WTC11 (cell line): ENCODE measurements around the gene FFAR1.

Experiments
- CBFB ChIP-seq: sonication (generic); formaldehyde crosslinking; IDR thresholded peaks from 2 replicates; pipeline ENCODE4 v1.8.1; 2022; ENCODE audit warnings: mild to moderate bottlenecking, low read depth, missing genetic modification reagents
- ESRRA ChIP-seq: sonication (generic); formaldehyde crosslinking; IDR thresholded peaks from 2 replicates; pipeline ENCODE4 v1.8.1; 2022; ENCODE audit warnings: mild to moderate bottlenecking, missing genetic modification reagents, borderline replicate concordance
- FOXJ3 ChIP-seq: sonication (generic); formaldehyde crosslinking; IDR thresholded peaks from 2 replicates; pipeline ENCODE4 v1.9.0; 2021; ENCODE audit warnings: missing genetic modification reagents, mild to moderate bottlenecking, borderline replicate concordance
- FOXK1 ChIP-seq: sonication (generic); formaldehyde crosslinking; IDR thresholded peaks from 2 replicates; pipeline ENCODE4 v1.8.0; 2022; ENCODE audit warnings: mild to moderate bottlenecking, moderate library complexity, missing genetic modification reagents
- GRHL2 ChIP-seq: fragments of 250-450 bp; sonication (Bioruptor Pico); IDR thresholded peaks from 2 replicates; pipeline ENCODE4 v1.8.0; 2022; ENCODE audit warnings: mild to moderate bottlenecking, moderate library complexity; ENCODE audit not compliant: insufficient replicate concordance, severe bottlenecking
- JUN ChIP-seq: sonication (generic); formaldehyde crosslinking; IDR thresholded peaks from 2 replicates; pipeline ENCODE4 v1.8.0; 2023; ENCODE audit warnings: mild to moderate bottlenecking, missing genetic modification reagents
- KAT7 ChIP-seq: sonication (generic); formaldehyde crosslinking; IDR thresholded peaks from 2 replicates; pipeline ENCODE4 v1.8.1; 2023; ENCODE audit warnings: missing genetic modification reagents, mild to moderate bottlenecking, borderline replicate concordance
- MXD4 ChIP-seq: fragments of 250-450 bp; sonication (Bioruptor Pico); IDR thresholded peaks from 2 replicates; pipeline ENCODE4 v1.8.0; 2021; ENCODE audit warnings: mild to moderate bottlenecking, moderate library complexity, borderline replicate concordance
- NFYB ChIP-seq: sonication (generic); formaldehyde crosslinking; conservative IDR thresholded peaks from 2 replicates; pipeline ENCODE4 v1.8.0; 2022; ENCODE audit warnings: low read depth, missing genetic modification reagents
- NR2C2 ChIP-seq: sonication (generic); formaldehyde crosslinking; IDR thresholded peaks from 2 replicates; pipeline ENCODE4 v1.8.0; 2022; ENCODE audit warnings: mild to moderate bottlenecking, missing genetic modification reagents
- SP1 ChIP-seq: sonication (generic); formaldehyde crosslinking; conservative IDR thresholded peaks from 2 replicates; pipeline ENCODE4 v1.8.1; 2022; ENCODE audit warnings: missing genetic modification reagents
- TF ChIP-seq, protein P1 (sequence below): fragments of 200-600 bp; IDR thresholded peaks from 2 replicates; pipeline ENCODE4 v1.8.0; 2022; ENCODE audit warnings: antibody characterized with exemption

DNA sequence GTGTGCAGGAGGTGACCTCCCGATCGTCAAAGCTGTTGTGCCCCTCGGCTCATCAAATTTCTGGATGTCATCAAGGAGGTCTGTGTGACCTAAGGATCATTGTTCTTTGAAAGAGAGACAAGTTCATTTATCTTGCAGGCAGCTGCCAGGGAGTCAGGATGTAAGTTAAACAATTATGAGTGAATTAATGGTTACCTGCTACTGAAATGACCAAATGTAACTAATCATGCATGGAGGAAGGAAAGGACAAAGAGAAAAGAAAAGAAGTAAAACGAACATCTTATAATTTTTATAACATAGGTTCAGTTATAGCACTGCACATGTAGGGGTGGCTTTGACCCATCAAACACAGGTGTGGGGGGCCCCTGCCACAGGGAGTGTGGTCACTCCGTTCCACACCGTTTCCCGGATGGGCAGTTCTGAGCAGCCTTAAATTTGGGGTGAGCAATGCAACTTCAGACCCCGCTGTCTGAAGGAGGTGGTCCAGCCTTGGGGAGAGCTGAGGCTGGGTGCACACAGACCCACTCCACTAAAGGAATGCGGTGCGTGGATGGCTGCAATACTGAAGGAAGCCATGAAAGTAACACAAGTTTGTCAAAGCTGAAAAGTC, 13.5 kb upstream of the FFAR1 start:
- TF ChIP-seq, protein P1, sequence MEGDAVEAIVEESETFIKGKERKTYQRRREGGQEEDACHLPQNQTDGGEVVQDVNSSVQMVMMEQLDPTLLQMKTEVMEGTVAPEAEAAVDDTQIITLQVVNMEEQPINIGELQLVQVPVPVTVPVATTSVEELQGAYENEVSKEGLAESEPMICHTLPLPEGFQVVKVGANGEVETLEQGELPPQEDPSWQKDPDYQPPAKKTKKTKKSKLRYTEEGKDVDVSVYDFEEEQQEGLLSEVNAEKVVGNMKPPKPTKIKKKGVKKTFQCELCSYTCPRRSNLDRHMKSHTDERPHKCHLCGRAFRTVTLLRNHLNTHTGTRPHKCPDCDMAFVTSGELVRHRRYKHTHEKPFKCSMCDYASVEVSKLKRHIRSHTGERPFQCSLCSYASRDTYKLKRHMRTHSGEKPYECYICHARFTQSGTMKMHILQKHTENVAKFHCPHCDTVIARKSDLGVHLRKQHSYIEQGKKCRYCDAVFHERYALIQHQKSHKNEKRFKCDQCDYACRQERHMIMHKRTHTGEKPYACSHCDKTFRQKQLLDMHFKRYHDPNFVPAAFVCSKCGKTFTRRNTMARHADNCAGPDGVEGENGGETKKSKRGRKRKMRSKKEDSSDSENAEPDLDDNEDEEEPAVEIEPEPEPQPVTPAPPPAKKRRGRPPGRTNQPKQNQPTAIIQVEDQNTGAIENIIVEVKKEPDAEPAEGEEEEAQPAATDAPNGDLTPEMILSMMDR: no peak
- TF ChIP-seq JUN (CRISPR knock-in tag) (no peak), GRHL2 (CRISPR knock-in tag) (no peak), FOXJ3 (CRISPR knock-in tag) (no peak), NFYB (CRISPR knock-in tag) (no peak), CBFB (CRISPR knock-in tag) (no peak), MXD4 (CRISPR knock-in tag) (no peak), NR2C2 (no peak), KAT7 (CRISPR knock-in tag) (no peak), ESRRA (CRISPR knock-in tag) (no peak), FOXK1 (CRISPR knock-in tag) (no peak), SP1 (no peak)
